T-helper 2 cell (primary cell): ENCODE data around the gene PDZRN4.
"Not testable (repeated sequence)": the region's sequence is repeated elsewhere in the genome, so short reads cannot be mapped to it uniquely, and the experiment has no call there.

ENCODE experiments used
- DNase-seq, 5 experiments: peaks; one replicate each; pipeline versions ENCODE4 v3.0.0 to v3.0.0-alpha.2; 2012 to 2022

Gene PDZRN4

DNA sequence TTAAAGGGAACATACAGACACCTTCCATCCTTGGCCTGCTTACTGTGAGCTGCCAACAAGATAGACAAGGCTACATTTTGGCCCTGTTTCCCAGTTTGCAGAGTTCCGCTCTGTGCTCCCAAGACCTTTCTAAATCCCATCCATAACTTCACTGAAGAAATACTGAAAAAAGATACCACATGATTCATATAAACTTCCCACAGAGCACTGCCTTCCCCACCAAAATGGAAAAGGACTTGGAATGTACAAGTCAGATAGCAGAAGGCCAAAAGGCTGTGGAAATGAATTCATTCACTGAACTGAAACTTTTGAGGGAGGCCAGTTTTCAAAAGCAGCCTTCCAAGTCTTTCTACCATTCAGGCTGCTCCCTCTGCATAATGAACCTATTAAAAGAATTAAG is 29.6 kb downstream of the PDZRN4 start:
- DNase-seq: no peak

DNA sequence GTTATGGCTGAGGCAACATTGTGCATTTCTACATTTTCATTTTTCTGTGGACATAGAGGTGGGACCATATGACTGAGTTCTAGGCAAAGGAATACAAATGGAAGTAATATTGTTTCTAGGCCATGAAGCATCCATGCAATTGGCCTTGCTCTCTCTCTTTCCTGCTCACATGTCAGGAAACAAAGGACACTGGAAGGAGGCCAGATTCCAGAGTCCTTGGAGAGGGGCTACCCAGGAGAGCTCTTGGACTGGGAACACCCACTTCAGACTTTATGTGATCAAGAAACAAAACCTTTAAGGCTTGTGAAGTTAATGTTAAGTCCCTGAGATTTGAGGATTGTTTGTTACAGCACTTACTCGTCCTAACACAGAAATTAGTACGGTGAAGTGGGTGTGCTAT is 32.8 kb downstream of the PDZRN4 start:
- no peak for DNase-seq

DNA sequence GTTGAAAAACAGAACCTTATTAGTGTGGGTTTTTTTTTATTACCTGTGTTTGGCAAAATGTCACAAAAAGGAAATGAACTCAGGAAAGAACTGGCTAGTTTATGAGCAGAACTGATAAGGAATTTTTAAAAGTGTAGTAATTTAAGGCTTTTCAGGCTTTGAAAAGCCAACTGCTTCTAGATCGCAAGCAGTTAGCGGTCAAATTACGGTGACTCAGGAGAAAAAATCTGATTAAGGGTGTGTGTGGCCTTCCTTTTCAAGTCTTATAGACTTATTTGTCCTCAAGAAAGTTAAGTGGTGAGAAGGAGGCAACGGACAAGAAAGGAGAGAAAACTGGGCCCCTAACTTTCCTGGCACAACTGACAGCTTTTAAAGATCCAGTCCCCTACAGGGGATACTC is 33.4 kb downstream of the PDZRN4 start:
- no peak for DNase-seq

DNA sequence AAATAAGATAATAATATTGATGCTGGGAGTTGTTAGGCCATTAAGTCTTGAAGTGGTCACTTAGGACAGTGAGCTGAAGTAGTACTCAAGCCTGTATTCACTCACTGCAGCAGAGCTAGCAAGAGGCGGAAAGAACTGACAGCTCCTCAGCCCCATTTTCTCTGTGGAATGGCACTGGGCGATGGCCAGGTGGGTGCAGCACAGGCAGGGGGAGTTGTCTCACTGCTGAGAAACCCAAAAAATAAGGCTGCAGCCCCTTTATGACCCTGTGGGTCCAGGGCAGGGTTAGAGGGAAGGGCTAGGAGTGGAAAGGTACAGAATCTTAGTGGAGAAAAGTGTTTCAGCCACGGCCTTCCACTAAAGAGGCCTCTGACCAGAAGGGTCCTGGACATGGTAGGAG is 35.5 kb downstream of the PDZRN4 start:
- no peak for DNase-seq

DNA sequence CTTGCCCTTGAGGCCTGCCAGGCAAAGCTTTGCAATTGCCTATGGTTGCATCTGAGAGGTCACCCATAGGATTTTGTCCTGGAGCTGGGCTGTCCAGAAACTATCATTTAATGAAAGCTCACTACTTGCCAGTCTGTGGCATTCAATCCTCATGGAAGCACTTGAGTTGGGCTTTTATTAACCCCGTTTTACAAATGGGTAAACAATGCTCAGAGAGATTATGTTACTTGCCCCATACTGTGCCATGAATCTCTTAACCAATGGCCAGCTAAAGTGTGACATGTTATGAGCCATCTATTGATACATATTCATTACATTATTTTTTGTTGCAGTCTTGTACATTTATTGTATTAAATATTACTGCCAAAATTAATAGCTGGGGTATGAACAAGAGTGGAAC is 35.9 kb downstream of the PDZRN4 start:
- DNase-seq: no peak

DNA sequence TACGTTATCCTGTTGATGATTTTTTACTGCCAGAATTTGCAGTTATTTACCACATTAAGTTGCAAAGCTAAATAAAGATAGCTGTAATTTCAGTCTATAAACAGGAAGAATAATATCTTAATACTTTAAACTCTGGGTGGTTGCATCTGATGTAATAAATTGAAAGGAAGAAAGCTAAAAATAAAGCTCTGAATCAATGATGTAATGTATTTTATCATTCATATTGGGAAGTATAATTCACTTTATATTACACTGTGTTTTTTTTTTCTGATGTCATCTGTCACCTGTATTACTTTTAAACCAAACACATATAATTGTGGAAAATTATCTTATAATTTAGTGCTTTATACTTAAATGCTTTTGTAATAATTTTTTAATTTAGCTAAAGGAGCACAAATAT is 37.1 kb downstream of the PDZRN4 start:
- DNase-seq: no peak

DNA sequence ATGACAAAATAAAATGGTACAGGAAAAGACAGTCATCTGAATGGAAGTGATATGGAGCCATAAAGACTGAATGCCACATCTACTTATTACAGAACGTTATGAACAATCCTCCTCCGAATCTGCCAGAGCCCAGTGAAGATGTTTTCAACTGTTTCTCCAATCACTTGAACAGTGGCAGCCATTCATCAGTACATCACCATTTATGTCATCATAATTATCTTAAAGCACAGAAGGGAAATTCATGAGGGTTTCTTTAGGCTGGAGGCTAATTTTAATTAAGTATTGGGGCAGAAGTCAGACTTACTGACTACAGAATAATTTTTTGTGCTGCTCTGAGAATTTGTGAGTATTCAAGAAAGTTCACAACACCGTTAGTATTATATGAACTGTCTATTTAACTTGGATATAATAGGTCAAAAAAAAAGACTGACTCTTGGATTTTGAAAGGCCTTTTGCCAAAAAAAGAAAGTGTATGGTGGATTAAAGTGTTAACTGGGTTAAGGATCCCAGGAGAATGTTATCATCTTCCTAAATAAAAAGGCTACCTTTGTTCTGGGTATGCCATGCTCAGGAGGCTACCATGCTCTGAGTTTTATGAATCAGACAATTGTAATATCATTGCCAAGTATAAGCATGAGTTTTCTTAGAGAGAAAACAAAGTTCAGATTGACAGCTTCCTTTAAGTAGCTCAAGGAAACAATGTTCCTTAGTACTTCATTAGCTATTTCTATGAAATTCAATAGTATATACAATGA is 40.1 kb downstream of the PDZRN4 start:
- DNase-seq: no peak

DNA sequence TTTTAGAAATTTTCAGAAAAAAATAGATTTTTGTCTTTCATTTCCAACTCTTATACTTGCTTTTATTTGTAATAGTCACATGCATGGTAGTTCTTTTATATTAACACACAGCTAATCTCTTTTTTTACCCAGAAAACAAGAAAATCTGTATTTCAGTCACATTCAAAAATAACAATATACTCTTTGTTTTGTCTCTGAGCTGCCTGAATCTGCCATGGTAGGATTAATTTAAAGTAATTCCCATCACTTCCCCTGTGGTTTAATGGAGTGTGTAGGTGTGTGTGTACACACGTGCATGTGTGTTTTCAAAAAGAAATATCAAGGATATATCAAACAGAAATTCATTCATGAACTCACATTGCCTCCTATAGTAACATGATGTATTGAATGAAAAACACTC is 42.6 kb downstream of the PDZRN4 start:
- DNase-seq: no peak

DNA sequence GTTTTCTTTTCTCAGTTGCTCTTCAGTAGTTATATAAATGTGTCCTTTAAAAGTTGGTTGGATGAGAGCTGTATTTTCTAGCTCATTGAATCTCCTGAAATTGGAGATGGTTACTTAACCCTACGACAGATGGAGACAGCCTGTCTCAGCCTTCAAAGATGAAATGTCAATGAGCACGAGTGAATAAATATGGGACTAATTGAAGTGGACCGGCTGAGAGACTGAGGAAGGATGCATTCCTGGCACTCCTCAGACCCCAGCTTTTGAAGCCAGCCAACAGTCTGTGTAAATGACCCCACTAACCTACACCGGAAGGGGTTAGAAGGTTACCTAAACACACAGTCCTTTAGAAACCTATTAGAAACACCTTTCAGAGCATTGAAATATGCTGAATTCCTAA is 46.6 kb downstream of the PDZRN4 start:
- no peak for DNase-seq

DNA sequence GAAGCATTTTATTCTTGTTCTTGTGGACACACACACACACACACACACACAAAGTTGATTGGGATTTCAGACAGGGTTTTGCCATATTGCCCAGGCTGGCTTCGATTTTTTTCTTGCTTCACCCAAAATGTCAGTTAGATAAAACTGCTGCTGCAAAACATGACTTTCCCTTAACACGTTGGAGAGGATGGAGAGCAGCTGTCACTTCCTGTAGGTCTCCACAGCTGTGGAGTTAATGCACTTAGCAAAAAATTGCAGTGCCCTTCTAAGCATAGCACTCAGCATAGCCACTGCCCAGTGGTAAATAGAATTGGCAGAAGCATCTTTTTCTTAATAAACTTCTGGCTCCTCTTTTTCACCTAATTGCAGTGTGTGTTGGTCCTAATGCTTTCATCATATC is 54.5 kb downstream of the PDZRN4 start:
- DNase-seq: no peak

DNA sequence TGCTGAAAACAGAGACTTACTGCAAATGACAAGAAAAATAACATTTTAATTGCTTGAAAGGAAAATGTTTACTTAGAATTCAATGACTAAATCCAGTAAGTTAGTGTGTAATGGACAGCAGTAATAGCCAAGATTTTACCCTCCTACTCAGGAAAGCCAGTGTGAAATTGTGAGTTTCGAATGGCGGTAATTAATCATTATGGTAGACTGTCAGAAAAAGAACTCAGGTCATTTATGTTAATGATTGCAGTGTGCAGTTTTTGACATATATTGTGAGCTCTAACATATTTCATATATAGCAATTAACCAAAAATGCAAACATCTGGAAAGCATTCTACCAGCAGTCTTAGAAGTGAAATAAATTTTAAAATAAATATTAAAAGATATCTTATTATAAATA is 60.3 kb downstream of the PDZRN4 start:
- no peak for DNase-seq

DNA sequence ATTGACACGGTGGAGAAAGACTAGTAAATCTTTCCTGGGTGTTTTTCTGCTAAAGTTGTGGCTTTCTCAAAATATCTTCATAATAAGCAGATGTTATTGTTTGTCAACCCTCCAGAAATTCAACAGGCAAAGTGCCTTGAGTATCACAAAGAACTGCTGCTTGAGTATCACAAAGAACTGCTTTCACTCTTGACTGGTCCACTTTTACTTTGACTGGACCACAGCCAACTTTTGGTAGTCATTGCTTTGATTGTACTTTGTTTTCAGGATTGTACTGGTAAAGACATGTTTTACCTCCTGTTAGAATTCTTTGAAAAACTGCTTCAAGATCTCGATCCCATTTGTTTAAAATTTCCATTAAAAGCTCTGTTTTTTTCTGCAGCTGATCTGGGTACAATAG is 62.6 kb downstream of the PDZRN4 start:
- no peak for DNase-seq

DNA sequence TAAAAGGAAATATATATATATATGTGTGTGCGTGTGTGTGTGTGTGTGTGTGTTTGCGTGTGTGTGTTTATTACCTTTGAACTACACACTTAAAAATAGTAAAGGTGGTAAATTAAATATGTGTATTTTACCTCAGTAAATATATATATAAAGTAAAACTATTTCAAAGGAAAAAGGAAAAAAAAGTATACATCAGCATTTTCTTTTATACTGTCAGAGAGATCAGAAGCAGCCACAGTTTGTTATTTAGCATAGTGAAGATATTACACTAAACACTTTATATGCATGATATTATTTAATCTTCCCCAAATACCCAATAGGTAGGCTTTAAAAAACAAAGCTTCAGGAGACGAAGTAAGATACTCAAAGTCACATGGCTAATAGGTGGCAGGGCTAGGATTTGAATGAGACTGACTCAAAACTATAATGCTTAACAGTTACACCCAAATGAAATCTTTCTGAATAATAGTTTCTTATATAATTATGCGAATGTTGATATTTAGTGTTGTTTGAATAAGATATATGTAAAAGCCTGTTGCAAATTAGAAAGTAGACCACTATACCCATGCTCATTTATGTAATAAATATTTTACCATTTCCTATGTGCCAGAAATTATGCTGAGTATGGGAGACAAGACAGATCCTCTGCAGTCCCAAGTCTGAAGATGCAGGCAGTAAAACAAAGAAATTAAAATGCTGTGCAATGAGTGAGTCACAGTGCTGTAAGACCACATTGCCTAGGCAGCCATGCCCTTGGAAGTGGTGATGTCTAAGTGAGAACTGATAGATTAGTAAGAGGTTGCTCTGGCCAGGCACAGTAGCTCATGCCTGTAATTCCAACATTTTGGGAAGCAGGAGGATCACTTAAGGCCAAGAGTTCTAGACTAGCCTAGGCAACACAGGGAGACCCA is 66.1 kb downstream of the PDZRN4 start:
- DNase-seq: no peak

DNA sequence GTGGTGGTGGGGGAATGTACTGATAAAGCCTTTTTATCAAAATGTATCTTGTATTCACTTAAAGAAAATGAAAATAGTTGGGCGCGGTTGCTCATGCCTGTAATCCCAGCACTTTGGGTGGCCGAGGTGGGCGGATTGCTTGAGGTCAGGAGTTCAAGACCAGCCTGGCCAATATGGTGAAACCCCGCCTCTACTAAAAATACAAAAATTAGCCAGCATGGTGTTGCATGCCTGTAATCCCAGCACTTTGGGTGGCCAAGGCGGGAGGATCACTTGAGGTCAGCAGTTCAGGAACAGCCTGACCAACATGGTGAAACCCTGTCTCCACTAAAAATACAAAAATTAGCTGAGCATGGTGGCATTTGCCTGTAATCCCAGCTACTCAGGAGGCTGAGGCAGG is 75.1 kb downstream of the PDZRN4 start:
- not testable (repeated sequence) for DNase-seq

DNA sequence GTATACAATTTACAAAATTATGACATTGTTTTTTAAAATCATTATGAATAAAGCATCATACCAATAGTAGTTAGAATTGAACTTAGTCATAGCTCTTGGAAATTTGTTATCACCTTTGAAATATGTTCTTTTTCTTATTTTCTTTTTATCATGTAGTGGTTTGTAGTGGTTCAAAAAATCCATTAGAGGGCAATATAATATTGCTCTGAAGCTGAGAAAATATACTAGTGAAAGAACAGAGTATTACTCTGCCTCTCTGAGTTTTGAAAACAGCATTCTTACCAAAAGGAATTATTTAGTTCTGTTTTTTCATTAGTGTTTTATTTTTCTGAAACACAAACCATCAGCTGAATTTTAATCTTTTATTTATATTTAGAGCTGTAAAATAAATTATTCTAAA is 76.2 kb downstream of the PDZRN4 start:
- no peak for DNase-seq

DNA sequence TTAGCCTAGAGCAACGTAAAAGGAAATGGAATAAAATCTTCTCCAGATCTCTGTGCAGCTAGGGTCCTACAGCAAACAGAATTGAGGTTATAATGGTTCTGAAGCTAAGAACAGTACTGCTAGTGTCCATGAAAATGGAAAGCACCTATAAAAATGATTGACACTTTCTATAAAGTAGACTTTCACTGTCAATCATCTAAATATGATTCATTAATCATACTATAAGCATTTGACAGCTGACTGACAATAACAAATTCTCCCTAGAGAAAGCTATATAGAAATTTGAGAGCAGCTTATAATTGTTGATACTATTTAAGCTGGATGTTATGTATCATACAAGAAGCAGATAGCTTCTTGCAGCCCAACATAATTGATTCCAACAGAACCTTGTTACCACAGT is 80.9 kb downstream of the PDZRN4 start:
- no peak for DNase-seq

DNA sequence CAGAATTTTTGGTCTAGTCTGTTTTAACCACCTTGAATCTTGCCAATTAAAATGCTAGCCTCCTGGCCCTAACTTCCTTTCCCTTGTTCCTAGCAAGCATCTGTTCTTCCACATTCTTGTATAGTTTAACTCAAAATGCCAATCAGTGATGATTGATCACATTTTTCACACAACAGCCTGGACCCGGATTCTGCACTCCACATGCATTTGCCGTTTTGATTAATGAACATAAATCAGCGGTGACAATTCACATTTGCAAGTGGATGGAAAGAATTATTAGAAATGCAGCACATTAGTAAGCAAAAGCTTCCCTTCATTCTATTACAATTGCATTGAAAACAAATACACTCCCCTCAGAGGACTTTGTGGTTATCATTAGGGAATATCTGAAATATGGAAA is 83.4 kb downstream of the PDZRN4 start:
- DNase-seq: no peak

DNA sequence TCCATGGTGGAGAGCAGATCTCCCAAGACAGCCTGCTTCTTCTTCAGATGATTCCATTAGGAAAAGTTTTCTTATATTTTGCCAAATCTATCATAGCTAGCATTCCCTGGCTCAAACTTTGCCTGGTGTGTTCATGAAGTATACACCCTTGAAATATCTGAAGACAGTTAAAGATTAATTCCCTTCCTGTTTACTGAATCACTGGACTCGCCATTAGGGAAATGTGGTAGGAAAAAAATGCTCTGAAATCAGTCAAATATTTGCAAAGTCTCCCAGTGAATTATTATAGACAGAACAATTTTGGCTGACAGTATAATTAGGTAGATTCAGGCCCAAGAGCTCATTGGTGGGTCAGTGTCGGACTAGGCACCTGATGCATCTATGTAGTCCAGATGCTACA is 86.5 kb downstream of the PDZRN4 start:
- no peak for DNase-seq

DNA sequence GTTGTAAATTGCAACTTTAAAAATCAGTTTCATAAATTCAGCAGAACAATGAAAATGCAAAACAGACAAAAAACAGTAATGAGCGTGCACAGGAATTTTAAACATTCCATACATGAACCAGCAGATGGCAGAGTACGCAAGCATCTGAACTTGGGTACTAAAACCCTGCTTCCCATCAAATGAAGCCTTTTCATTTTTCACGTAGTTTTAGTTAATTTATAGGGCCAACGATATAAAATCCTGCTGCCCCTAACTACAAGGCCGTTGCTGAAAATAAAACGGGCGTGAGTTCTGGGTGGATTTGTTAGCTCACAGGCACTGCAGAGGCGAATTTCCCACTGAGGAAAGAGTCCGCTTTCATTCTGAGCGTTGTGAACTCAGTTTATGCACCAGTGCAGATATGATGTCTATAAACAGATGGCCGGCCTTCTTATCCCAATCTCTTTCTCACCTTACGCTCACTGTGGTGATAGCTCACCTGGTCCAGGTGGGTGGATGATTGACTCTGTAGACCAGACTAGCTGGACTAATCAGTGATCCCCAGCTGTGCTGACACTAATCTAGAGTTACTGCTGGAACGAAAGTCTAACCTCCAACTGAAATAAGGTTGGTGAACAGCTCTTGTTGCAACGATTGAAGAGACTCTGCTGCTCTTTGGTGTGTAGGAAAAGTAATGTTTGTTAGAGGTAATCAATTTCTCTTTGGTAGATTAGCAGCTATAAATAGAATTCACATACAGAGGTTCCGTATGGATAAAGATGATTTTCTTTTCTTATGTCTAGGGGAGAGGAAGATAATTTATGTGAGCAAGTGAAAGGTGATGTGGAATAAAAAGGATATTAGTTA is 89.2 kb downstream of the PDZRN4 start:
- peak in 1 of 5 experiments; percentile 13 for DNase-seq

DNA sequence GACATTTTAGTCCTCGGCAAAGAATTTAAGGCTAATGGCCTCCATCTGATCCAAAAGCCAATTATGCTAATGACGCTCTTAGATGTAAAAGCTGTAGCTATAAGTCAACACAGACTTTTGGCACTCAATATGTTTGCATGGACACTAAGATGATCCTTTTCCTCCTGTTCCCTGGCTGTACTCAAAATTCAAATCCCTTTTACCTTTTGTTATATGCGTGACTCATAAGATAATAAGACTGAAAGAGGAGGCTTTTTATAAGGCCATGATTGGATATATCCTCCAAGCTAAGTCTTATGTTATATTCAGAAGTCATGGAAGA is 89.8 kb downstream of the PDZRN4 start:
- DNase-seq: no peak

DNA sequence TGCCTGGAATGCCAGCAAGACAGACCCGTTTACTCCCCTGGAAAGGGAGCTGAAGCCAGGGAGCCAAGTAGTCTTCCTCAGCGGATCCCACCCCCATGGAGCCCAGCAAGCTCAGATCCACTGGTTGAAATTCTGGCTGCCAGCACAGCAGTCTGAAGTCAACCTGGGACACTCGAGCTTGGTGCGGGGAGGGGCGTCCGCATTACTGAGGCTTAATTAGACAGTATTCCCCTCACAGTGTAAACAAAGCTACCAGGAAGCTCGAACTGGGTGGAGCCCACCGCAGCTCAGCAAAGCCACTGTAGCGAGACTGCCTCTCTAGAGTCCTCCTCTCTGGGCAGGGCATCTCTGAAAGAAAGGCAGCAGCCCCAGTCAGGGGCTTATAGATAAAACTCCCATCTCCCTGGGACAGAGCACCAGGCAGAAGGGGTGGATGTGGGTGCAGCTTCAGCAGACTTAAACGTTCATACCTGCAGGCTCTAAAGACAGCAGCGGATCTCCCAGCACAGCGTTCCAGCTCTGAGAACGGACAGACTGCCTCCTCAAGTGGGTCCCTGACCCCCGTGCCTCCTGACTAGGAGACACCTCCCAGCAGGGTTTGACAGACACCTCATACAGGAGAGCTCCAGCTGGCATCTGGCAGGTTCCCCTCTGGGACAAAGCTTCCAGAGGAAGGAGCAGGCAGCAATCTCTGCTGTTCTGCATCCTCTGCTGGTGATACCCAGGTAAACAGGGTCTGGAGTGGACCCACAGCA is 92.4 kb downstream of the PDZRN4 start:
- not testable (repeated sequence) for DNase-seq

DNA sequence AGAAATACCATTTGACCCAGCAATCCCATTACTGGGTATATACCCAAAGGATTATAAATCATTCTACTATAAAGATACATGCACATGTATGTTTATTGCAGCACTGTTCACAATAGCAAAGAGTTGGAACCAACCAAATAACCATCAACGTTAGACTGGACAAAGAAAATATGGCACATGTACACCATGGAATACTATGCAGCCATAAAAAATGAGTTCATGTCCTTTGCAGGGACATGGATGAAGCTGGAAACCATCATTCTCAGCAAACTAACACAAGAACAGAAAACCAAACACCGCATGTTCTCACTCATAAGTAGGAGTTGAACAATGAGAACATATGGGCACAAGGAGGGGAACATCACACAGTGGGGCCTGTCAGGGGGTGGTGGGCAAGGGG is 97.3 kb downstream of the PDZRN4 start:
- DNase-seq: not testable (repeated sequence)

DNA sequence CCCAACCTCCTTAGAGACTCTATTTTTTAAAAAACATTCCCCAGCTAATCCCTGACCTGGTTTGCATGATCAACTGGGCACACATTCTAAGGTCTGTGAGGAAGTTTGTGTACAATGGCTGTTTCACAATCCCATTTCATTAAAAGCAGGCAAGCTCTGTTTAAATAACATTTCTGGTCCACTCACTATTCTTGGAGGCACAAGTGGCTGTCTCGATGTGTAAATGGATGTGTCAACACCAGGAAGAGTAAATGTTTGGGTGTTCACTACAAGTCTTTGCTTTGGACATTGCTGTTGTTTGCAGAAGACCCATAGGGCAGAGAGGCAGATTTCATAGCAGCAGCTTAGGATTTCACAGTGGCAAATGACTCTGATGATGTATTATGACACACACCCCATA is 98.3 kb downstream of the PDZRN4 start:
- DNase-seq: no peak
